GM11168 (cell line): Measurements from ENCODE around the gene PSMB1.
"Not testable (repeated sequence)": the region's sequence is repeated elsewhere in the genome, so short reads cannot be mapped to it uniquely, and the experiment has no call there.

Experiments
- in situ Hi-C: fragments of 300-500 bp; cut with MboI; formaldehyde crosslinking; loops from one replicate; pipeline ENCODE4 v1.12.0; 2022; ENCODE audit warnings: low sequenced_read_pairs; ENCODE audit not compliant: unreplicated experiment

PSMB1 gene

GRCh38 chr6:170536671-170537070 lies 16.4 kb downstream of the PSMB1 start:
- in situ Hi-C loops, result no loop called here

- in situ Hi-C loops, result no loop called here
Observed at GRCh38 chr6:170535004-170535403, 18.1 kb downstream of the PSMB1 start.

GRCh38 chr6:170533792-170534191 lies 19.3 kb downstream of the PSMB1 start:
- in situ Hi-C loops, result no loop called here

GRCh38 chr6:170532867-170533488 lies 20.1 kb downstream of the PSMB1 start:
- in situ Hi-C loops, result no loop called here

GRCh38 chr6:170529839-170530469 lies 23.2 kb downstream of the PSMB1 start:
- in situ Hi-C loops, result loop anchor here (10.0 kb wide), 1 partner anchor 705 kb away; no protein-coding TSS in a partner anchor

GRCh38 chr6:170527995-170528394 lies 25.1 kb downstream of the PSMB1 start:
- in situ Hi-C loops, result loop anchor here (10.0 kb wide), 1 partner anchor 703 kb away; no protein-coding TSS in a partner anchor

- in situ Hi-C loops, result loop anchor here (10.0 kb wide), 1 partner anchor 701 kb away; no protein-coding TSS in a partner anchor
Observed at GRCh38 chr6:170525795-170526194, 27.3 kb downstream of the PSMB1 start.

- in situ Hi-C loops, result loop anchor here (10.0 kb wide), 1 partner anchor 699 kb away; no protein-coding TSS in a partner anchor
Observed at GRCh38 chr6:170524172-170524502, 29.0 kb downstream of the PSMB1 start.

- in situ Hi-C loops, result loop anchor here (10.0 kb wide), 1 partner anchor 699 kb away; no protein-coding TSS in a partner anchor
Observed at GRCh38 chr6:170523256-170524171, 29.6 kb downstream of the PSMB1 start.

GRCh38 chr6:170522565-170523183 lies 30.4 kb downstream of the PSMB1 start:
- in situ Hi-C loops, result loop anchor here (10.0 kb wide), 1 partner anchor 698 kb away; no protein-coding TSS in a partner anchor

GRCh38 chr6:170516783-170517616 lies 36.1 kb downstream of the PSMB1 start:
- in situ Hi-C loops, result no loop called here

- in situ Hi-C loops, result no loop called here
Observed at GRCh38 chr6:170514908-170515307, 38.2 kb downstream of the PSMB1 start.

- in situ Hi-C loops, result no loop called here
Observed at GRCh38 chr6:170512249-170512648, 40.9 kb downstream of the PSMB1 start.

- in situ Hi-C loops, result no loop called here
Observed at GRCh38 chr6:170510631-170511030, 42.5 kb downstream of the PSMB1 start.

GRCh38 chr6:170509723-170510018 lies 43.4 kb downstream of the PSMB1 start:
- in situ Hi-C loops, result no loop called here

GRCh38 chr6:170508892-170509722 lies 44.0 kb downstream of the PSMB1 start:
- in situ Hi-C loops, result not testable (repeated sequence)

GRCh38 chr6:170508275-170508674 lies 44.8 kb downstream of the PSMB1 start:
- in situ Hi-C loops, result not testable (repeated sequence)

GRCh38 chr6:170507728-170508127 lies 45.4 kb downstream of the PSMB1 start:
- in situ Hi-C loops, result not testable (repeated sequence)

GRCh38 chr6:170506446-170506845 lies 46.7 kb downstream of the PSMB1 start:
- in situ Hi-C loops, result no loop called here
